HG02840 (cell line): ENCODE measurements around the gene FMNL2.

Experiments
- ATAC-seq: cut with Tn5 transposase; IDR thresholded peaks from one replicate; pipeline ENCODE4 v1.9.1; 2021; ENCODE audit warnings: mild to moderate bottlenecking, moderate library complexity, moderate number of reproducible peaks; ENCODE audit not compliant: unreplicated experiment, low FRiP score

The FMNL2 gene

GRCh38 chr2:152420936-152421335 is 86.0 kb downstream of the FMNL2 start:
- no peak for ATAC-seq

DNA sequence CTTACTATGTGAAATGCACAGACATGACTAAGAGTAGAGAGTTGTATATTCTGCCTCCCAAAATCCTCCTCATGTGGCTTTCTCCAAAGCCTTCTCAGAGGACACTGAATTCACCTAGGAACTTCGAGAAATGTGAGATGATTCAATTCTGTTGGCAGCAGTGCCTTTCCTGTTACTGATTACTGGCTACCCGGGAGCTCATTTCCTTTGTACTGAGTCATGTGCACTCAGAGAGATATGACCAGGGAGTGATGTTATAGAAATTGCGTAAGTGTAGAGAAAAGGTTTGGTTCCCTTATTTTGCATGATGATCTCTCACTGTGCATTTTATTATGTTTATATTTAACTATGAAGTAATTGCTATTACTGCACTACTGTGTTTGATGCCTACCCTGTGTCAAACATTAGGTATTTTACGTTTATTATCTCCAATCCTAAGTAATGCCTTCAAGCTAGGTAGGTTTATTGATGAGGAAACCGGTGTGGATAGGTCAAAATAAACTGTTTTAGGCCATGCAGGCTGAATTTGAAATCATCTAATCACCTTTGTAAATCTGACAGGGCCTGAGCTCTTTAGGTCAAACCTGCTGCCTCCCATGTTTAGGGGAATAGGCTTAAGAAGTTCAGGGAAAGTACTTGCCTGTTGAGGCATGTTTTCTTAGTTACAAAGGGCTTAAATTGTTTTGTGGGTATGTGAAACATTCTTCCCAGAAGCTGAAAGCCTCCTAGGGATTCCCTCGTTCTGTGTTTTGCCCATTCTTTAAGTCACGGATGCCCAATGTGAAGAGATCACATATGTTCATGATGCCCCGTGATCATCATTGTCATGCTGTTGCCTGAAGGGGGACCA is 86.8 kb downstream of the FMNL2 start:
- ATAC-seq, result no peak

GRCh38 chr2:152423684-152424083 is 88.7 kb downstream of the FMNL2 start:
- no peak for ATAC-seq

DNA sequence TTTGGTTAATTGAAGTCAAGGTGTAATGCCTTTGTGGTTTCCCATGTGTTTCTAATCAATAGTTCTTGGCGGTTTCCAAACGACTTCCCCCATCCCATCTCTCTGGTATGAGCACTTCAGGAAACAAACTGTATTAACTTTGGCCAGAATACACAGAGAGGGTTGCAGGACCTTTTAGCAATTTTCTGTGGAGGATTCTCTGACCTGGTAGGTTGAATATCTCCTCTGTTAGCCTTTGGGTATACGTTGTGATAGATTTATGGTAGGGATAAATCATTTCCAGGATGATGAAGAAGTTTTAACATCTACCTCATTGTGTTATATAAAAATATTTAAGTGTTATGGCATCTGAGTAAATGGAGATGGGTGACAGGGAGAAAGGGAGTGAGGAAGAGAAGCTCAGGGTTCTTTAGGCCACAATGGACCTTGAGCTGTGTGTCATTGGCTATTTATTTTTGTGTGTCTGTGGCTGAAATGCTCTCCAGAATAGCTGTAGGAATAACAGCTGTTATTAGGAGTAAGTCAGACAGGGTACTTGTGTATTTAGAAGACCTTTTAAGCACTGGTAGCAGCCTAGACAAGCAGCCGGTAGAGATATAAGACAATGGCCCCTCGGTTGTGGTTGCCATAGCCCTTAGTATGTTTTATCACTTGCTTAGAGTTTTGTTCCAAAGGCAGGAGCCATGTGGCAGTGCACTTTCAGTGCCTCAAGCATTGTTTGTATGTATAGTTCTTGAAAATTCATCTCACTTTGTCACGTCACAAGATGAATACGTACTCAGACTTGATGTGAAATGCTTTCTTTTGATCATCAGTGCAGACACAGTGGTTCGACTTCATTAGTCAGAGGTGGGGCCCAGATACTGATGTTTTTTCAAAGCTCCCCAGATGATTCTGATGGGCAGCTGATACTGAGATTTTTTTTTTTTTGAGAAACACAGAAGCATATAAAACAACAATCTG is 91.1 kb downstream of the FMNL2 start:
- no peak for ATAC-seq

GRCh38 chr2:152426801-152427200 is 91.8 kb downstream of the FMNL2 start:
- no peak for ATAC-seq

GRCh38 chr2:152427902-152428301 is 92.9 kb downstream of the FMNL2 start:
- no peak for ATAC-seq

DNA sequence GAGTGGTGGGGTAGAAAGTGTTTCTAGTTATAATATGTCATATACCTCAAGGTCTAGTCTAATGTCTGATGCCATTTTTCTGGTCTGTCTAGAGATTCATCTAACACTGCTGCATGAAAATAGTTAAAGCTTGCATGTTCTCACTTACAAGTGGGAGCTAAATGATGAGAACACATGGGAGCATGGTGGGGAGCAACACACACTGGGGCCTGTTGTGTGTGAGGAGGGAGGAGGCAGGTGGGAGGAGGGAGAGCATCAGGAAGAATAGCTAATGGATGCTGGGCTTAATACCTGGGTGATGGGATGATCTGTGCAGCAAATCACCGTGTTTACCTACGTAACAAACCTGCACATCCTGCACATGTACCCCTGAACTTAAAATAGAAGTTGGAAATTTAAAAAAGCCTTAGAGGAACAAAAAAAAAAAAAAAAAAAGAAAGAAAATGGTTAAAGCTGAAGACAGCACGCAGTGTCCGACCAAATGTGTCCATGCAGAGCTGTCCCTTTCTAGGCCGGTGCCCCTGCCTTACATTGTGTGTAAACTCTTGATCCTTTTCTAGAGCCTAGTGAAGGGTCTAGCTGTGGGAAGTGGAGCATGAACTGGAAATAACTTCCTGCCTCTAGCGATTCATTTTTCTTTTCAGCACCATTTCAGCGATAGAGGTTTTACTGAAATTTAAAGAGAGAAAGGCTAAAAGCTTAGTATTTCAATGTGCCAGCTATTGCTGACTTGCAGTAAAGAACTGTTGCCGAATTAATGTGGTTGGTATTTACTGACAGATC is 94.0 kb downstream of the FMNL2 start:
- ATAC-seq, result no peak

GRCh38 chr2:152430876-152431275 is 95.9 kb downstream of the FMNL2 start:
- no peak for ATAC-seq

- ATAC-seq, result no peak
Observed at GRCh38 chr2:152431370-152432098, 96.6 kb downstream of the FMNL2 start.

DNA sequence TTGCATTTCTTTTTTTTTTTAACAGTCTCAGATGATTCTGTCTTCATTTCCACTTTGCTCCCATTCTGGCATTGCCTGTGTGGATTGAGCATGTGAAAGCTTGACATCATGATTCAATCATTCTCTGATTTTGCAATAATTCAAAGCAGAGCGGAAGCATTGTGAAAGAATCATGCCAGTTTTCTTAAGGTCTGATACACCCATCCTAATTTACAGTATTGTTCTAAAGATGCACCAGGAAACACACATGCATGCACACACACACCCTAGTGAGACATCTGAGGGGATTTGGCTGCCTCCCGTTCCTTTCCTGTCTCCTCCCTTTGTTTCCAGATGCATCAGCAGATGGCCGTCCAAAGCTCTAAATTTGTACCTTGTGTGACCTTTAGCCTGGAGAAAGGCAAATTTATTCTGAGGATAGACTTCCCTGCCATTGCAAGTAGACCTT is 97.3 kb downstream of the FMNL2 start:
- no peak for ATAC-seq

GRCh38 chr2:152432765-152433164 is 97.8 kb downstream of the FMNL2 start:
- no peak for ATAC-seq

- no peak for ATAC-seq
Observed at GRCh38 chr2:152433289-152433688, 98.3 kb downstream of the FMNL2 start.

GRCh38 chr2:152433791-152434190 is 98.8 kb downstream of the FMNL2 start:
- ATAC-seq, result no peak

DNA sequence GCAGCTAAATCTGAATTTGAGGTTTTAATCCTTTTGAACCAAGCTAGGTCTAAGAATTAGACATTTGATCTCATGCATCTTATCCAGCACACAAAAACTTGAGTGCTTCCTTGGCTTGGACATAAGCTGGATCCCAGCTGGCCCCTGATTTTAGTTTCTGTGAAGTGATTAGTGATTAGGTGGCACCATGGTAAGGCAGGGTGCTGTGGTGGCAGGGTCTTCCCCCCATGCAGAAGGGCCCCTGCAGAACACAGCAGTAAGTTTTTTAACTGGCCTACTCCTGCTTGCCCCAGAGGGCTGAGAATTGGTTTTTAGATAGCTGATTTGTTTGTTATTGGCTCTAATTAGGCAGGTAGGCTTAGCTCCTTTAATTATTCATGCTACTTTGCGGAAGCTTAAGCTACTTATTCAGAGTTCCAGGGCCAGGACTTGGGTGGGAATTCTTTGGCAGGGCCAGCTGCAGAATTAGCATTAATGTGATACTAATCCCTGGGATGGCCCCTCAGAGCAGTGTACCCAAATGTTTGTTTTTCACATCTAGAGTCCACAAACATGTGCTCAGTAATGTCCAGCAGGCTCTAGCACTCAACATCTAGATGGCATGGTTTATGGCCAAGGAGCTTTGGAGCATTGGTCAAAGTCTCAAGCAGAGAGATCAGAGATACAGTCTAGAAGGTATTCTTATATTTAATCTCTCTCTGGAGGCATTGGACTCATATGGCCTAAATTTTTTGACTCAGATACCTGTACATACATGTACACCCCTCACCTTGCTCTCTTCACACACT is 99.6 kb downstream of the FMNL2 start:
- ATAC-seq, result no peak

- no peak for ATAC-seq
Observed at GRCh38 chr2:152436148-152436547, 101.2 kb downstream of the FMNL2 start.

GRCh38 chr2:152437276-152438108 is 102.5 kb downstream of the FMNL2 start:
- no peak for ATAC-seq

- ATAC-seq, result no peak
Observed at GRCh38 chr2:152440049-152440448, 105.1 kb downstream of the FMNL2 start.

GRCh38 chr2:152440460-152440859 is 105.5 kb downstream of the FMNL2 start:
- ATAC-seq, result no peak
